ENCODE data around the gene GALNT17.

GRCh38 chr7:71661671-71662224, 529.8 kb downstream of the GALNT17 start:
- TF ChIP-seq CTCF (IDR thresholded peaks at IDR 0.05) (no peak), POLR2AphosphoS5 (IDR thresholded peaks at IDR 0.05; ENCODE audit: low read depth, low read length) (no peak), TCF7L2 (IDR thresholded peaks at IDR 0.05; ENCODE audit: low read depth, low read length) (no peak)
- TF ChIP-seq, protein P1, sequence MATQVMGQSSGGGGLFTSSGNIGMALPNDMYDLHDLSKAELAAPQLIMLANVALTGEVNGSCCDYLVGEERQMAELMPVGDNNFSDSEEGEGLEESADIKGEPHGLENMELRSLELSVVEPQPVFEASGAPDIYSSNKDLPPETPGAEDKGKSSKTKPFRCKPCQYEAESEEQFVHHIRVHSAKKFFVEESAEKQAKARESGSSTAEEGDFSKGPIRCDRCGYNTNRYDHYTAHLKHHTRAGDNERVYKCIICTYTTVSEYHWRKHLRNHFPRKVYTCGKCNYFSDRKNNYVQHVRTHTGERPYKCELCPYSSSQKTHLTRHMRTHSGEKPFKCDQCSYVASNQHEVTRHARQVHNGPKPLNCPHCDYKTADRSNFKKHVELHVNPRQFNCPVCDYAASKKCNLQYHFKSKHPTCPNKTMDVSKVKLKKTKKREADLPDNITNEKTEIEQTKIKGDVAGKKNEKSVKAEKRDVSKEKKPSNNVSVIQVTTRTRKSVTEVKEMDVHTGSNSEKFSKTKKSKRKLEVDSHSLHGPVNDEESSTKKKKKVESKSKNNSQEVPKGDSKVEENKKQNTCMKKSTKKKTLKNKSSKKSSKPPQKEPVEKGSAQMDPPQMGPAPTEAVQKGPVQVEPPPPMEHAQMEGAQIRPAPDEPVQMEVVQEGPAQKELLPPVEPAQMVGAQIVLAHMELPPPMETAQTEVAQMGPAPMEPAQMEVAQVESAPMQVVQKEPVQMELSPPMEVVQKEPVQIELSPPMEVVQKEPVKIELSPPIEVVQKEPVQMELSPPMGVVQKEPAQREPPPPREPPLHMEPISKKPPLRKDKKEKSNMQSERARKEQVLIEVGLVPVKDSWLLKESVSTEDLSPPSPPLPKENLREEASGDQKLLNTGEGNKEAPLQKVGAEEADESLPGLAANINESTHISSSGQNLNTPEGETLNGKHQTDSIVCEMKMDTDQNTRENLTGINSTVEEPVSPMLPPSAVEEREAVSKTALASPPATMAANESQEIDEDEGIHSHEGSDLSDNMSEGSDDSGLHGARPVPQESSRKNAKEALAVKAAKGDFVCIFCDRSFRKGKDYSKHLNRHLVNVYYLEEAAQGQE (IDR thresholded peaks at IDR 0.05; ENCODE audit: insufficient read depth in 1 of 2, low read depth in 2 of 2, low read length in 1 of 2), result no peak
